Gastrocnemius medialis (tissue), 4 donors: ENCODE results near the gene ZNF550.

ENCODE experiments used
- CTCF ChIP-seq, 5 experiments: fragments of 450-650 bp in 3 of 5; fragments of 200-600 bp in 2 of 5; sonication (generic) in 2 of 5; IDR thresholded peaks in 4 of 5; conservative IDR thresholded peaks in 1 of 5; 1 replicate in 4 of 5; 2 replicates in 1 of 5; pipeline ENCODE4 v1.5.1; 2016 to 2019; ENCODE audit warnings: antibody characterized with exemption in 5 of 5, mild to moderate bottlenecking in 3 of 5, moderate library complexity in 3 of 5
- POLR2A ChIP-seq, 2 donors: fragments of 450-650 bp; IDR thresholded peaks; one replicate each; pipeline ENCODE4 v1.6.1; 2017; ENCODE audit warnings: antibody characterized with exemption in 2 of 2, mild to moderate bottlenecking in 2 of 2, moderate library complexity in 2 of 2

GRCh38 chr19:57606931-57607330 is 47.3 kb upstream of the ZNF550 start:
- TF ChIP-seq POLR2A (IDR thresholded peaks at IDR 0.05) (no peak), CTCF (IDR thresholded peaks at IDR 0.05 in 4 of 5, conservative IDR thresholded peaks at IDR 0.05 in 1 of 5) (no peak)
